Activated effector memory CD4-positive, alpha-beta T cell treated with Interleukin-2 at 50 U/mL for 16 hours (primary cell): ENCODE results near the gene ZHX3.

Source experiments
- DNase-seq: peaks from one replicate; pipeline ENCODE4 v3.0.0-alpha.2; 2020

ZHX3 gene

GRCh38 chr20:41355192-41355591 is 37.7 kb upstream of the ZHX3 start:
- DNase-seq = no peak

- no peak for DNase-seq
Measured at GRCh38 chr20:41353530-41353929, 36.0 kb upstream of the ZHX3 start.

GRCh38 chr20:41352666-41353065 is 35.1 kb upstream of the ZHX3 start:
- no peak for DNase-seq

GRCh38 chr20:41352106-41352505 is 34.6 kb upstream of the ZHX3 start:
- no peak for DNase-seq

GRCh38 chr20:41350408-41350962 is 33.0 kb upstream of the ZHX3 start:
- DNase-seq = no peak

- DNase-seq = no peak
Measured at GRCh38 chr20:41349943-41350342, 32.4 kb upstream of the ZHX3 start.

- no peak for DNase-seq
Measured at GRCh38 chr20:41349266-41349665, 31.7 kb upstream of the ZHX3 start.

GRCh38 chr20:41348430-41349172 is 31.1 kb upstream of the ZHX3 start:
- no peak for DNase-seq

GRCh38 chr20:41347523-41348429 is 30.2 kb upstream of the ZHX3 start:
- DNase-seq = no peak

GRCh38 chr20:41345729-41346067 is 28.2 kb upstream of the ZHX3 start:
- DNase-seq = no peak

GRCh38 chr20:41344938-41345728 is 27.6 kb upstream of the ZHX3 start:
- no peak for DNase-seq

GRCh38 chr20:41344477-41344876 is 26.9 kb upstream of the ZHX3 start:
- no peak for DNase-seq

- DNase-seq = no peak
Measured at GRCh38 chr20:41342474-41343464, 25.2 kb upstream of the ZHX3 start.

- DNase-seq = peak; percentile 25
Measured at GRCh38 chr20:41340327-41341055, 23.0 kb upstream of the ZHX3 start, which contains the start of gene LPIN3. Gene LPIN3, plus strand, starts transcription at chr20:41340821. Its CDS starts 4,983 bp downstream, at chr20:41345804.

- DNase-seq = peak; percentile 74
Measured at GRCh38 chr20:41339957-41340326, 22.4 kb upstream of the ZHX3 start.

GRCh38 chr20:41336711-41337492 is 19.4 kb upstream of the ZHX3 start:
- no peak for DNase-seq

GRCh38 chr20:41335591-41335990 is 18.1 kb upstream of the ZHX3 start:
- DNase-seq = no peak

- DNase-seq = no peak
Measured at GRCh38 chr20:41334443-41335421, 17.2 kb upstream of the ZHX3 start.

- DNase-seq = no peak
Measured at GRCh38 chr20:41334036-41334435, 16.5 kb upstream of the ZHX3 start.
